ENCODE results near the gene WNK4. TPM values are rescaled to one million over a fixed set of nuclear protein-coding genes. Genes with fewer than 3 reads are reported as not detected.

Gene WNK4
- total RNA-seq, 1 experiment from 2014 or later: 1.5 TPM

GRCh38 chr17:42798011-42798382 lies 17.6 kb downstream of the WNK4 start:
- Mint-ChIP-seq H3K4me1 (peaks cover 6% of the 10 kb centered on the region; the same call in 1 of the 2 replicates), H3K4me3 (peak overlapping the region; percentile 94), H3K9me3 (peaks cover 6% of the 10 kb centered on the region), H3K27ac (no peak overlapping the region), H3K36me3 (peaks cover 8% of the 10 kb centered on the region), H3K27me3 (ENCODE audit: low read depth) (peaks cover 29% of the 10 kb centered on the region)
- DNase-seq (ENCODE audit: low spot score): no peak
- POLR2A ChIA-PET: interaction anchor here (0.6 to 1.3 kb wide), 3 partner anchors 17 to 76 kb away, joined by 3 to 5 read pairs (median 3); partner anchors contain the start of genes VPS25 and WNK4
- ATAC-seq: no peak
- no peak for TF ChIP-seq ATF6 (CRISPR knock-in tag; IDR thresholded peaks at IDR 0.05)
- no peak for TF ChIP-seq NFATC4 (CRISPR knock-in tag; IDR thresholded peaks at IDR 0.05)
- no peak for TF ChIP-seq SP1 (CRISPR knock-in tag; conservative IDR thresholded peaks at IDR 0.05)
- TF ChIP-seq CTCF (IDR thresholded peaks at IDR 0.05): no peak
- TF ChIP-seq ERG (CRISPR knock-in tag; IDR thresholded peaks at IDR 0.05): no peak
- TF ChIP-seq NFYB (CRISPR knock-in tag; conservative IDR thresholded peaks at IDR 0.05; ENCODE audit: low read depth): no peak
- no peak for TF ChIP-seq TEAD4 (CRISPR knock-in tag; IDR thresholded peaks at IDR 0.05)
- no peak for TF ChIP-seq ELF4 (CRISPR knock-in tag; IDR thresholded peaks at IDR 0.05; ENCODE audit: low read depth)
- TF ChIP-seq TEAD1 (CRISPR knock-in tag; IDR thresholded peaks at IDR 0.05): no peak
- CTCF ChIA-PET: interaction anchor here (0.6 to 2.2 kb wide), 8 partner anchors 22 to 299 kb away, joined by 3 to 19 read pairs (median 4); partner anchors contain the start of genes BECN1, PLEKHH3 and RAMP2

- Mint-ChIP-seq H3K4me3 (peak within 1 kb of the TSS; percentile 94), H3K9me3 (peaks cover 6% of the 10 kb centered on the region), H3K27me3 (ENCODE audit: low read depth) (peaks cover 29% of the 10 kb centered on the region), H3K27ac (no peak within 1 kb of the TSS; the same call in 1 of the 2 replicates), H3K4me1 (peaks cover 6% of the 10 kb centered on the region; the same call in 1 of the 2 replicates), H3K36me3 (peaks cover 8% of the 10 kb centered on the region)
- CTCF ChIA-PET: interaction anchor here (0.6 to 2.2 kb wide), 9 partner anchors 21 to 298 kb away, joined by 3 to 19 read pairs (median 4); partner anchors contain the start of genes BECN1, PLEKHH3 and RAMP2
- POLR2A ChIA-PET: interaction anchor here (1.2 to 1.3 kb wide), 2 partner anchors 18 to 25 kb away, joined by 3 to 5 read pairs; partner anchors contain the start of genes VPS25 and WNK4
- ATAC-seq (peak; percentile 99), DNase-seq (ENCODE audit: low spot score) (peak; percentile 92)
- TF ChIP-seq JUN (CRISPR knock-in tag; IDR thresholded peaks at IDR 0.05): peak; percentile 73; the same call in 1 of the 2 replicates
- no peak for TF ChIP-seq ZNF425 (CRISPR knock-in tag; conservative IDR thresholded peaks at IDR 0.05)
- no peak for TF ChIP-seq ZNF121 (CRISPR knock-in tag; IDR thresholded peaks at IDR 0.05)
- peak; percentile 98 for TF ChIP-seq NFE2L1 (CRISPR knock-in tag; IDR thresholded peaks at IDR 0.05)
- TF ChIP-seq ZNF281 (CRISPR knock-in tag; IDR thresholded peaks at IDR 0.05): peak; percentile 94; the same call in 1 of the 2 replicates
- no peak for TF ChIP-seq ZNF423 (CRISPR knock-in tag; IDR thresholded peaks at IDR 0.05)
- TF ChIP-seq NR2C2 (CRISPR knock-in tag; IDR thresholded peaks at IDR 0.05): peak; percentile 68; the same call in 1 of the 2 replicates
- TF ChIP-seq MLX (CRISPR knock-in tag; IDR thresholded peaks at IDR 0.05): no peak
- TF ChIP-seq ATF1 (CRISPR knock-in tag; IDR thresholded peaks at IDR 0.05): peak; percentile 62; the same call in 1 of the 2 replicates
- TF ChIP-seq SMAD3 (CRISPR knock-in tag; IDR thresholded peaks at IDR 0.05; ENCODE audit: borderline replicate concordance): no peak; the same call in 1 of the 2 replicates
- no peak for TF ChIP-seq GTF2I (CRISPR knock-in tag; conservative IDR thresholded peaks at IDR 0.05)
- TF ChIP-seq ZMAT4 (CRISPR knock-in tag; IDR thresholded peaks at IDR 0.05): no peak
- no peak for TF ChIP-seq FOXJ3 (CRISPR knock-in tag; IDR thresholded peaks at IDR 0.05; ENCODE audit: borderline replicate concordance)
Observed at GRCh38 chr17:42798383-42799380, 18.3 kb downstream of the WNK4 start, which contains the start of the genes CNTD1 and COA3. Gene CNTD1, plus strand, starts transcription at chr17:42798861. Its CDS starts 207 bp downstream, at chr17:42799068. Gene COA3, minus strand, starts transcription at chr17:42798704. Its CDS starts 23 bp downstream, at chr17:42798681.
